H1 (cell line): Measurements from ENCODE around the gene ELMO2.

Experiments
- EP300 ChIP-seq, 2 experiments: IDR thresholded peaks; 1 replicate in 1 of 2; 2 replicates in 1 of 2; pipeline ENCODE4 v1.6.1; 2011 to 2012; ENCODE audit warnings: low read depth in 2 of 2, low read length in 2 of 2, mild to moderate bottlenecking in 2 of 2, borderline replicate concordance in 1 of 2, inconsistent platforms in 1 of 2, moderate library complexity in 1 of 2
- GTF2F1 ChIP-seq: IDR thresholded peaks from 2 replicates; pipeline ENCODE4 v1.6.1; 2012; ENCODE audit warnings: low read depth, low read length, improper control_type of control experiment, borderline replicate concordance
- RXRA ChIP-seq: IDR thresholded peaks from 2 replicates; pipeline ENCODE4 v1.6.1; 2011; ENCODE audit warnings: low read depth, mild to moderate bottlenecking, low read length, moderate library complexity; ENCODE audit not compliant: insufficient read depth
- TF ChIP-seq, protein P1 (sequence below), 3 experiments: IDR thresholded peaks; 1 replicate in 2 of 3; 2 replicates in 1 of 3; pipeline versions ENCODE4 v1.5.1 to v1.6.1; 2011; ENCODE audit warnings: low read length in 3 of 3, mild to moderate bottlenecking in 3 of 3, inconsistent platforms in 2 of 3, low read depth in 1 of 3, moderate library complexity in 1 of 3; ENCODE audit not compliant: insufficient read depth in 1 of 3; ENCODE audit errors: control extremely low read depth in 1 of 3

DNA sequence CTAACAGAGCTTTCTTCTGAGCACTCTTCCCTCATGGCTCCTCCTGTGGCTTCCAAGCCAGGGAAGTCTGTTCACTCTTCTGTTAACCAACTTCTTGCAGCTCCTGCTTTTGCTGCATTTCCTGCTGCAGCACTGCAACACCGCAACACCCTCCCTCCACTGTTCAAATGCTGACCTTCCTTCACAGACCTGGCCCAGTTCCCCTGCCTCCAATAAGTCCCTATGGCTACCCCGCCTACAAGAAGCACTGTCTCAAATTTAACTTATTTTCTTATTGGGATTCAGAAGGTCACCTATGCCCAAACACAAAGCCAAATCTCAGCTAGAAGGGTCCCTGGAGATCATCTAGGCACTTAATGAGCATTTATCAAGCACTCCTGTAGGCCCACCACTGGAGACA, 44.6 kb downstream of the ELMO2 start:
- TF ChIP-seq RXRA: no peak
- TF ChIP-seq EP300 (IDR thresholded peaks at IDR 0.05; ENCODE audit: borderline replicate concordance in 1 of 2, low read depth in 2 of 2, low read length in 2 of 2): no peak
- TF ChIP-seq, protein P1, sequence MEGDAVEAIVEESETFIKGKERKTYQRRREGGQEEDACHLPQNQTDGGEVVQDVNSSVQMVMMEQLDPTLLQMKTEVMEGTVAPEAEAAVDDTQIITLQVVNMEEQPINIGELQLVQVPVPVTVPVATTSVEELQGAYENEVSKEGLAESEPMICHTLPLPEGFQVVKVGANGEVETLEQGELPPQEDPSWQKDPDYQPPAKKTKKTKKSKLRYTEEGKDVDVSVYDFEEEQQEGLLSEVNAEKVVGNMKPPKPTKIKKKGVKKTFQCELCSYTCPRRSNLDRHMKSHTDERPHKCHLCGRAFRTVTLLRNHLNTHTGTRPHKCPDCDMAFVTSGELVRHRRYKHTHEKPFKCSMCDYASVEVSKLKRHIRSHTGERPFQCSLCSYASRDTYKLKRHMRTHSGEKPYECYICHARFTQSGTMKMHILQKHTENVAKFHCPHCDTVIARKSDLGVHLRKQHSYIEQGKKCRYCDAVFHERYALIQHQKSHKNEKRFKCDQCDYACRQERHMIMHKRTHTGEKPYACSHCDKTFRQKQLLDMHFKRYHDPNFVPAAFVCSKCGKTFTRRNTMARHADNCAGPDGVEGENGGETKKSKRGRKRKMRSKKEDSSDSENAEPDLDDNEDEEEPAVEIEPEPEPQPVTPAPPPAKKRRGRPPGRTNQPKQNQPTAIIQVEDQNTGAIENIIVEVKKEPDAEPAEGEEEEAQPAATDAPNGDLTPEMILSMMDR (IDR thresholded peaks at IDR 0.05; ENCODE audit: control extremely low read depth in 1 of 3, insufficient read depth in 1 of 3, low read depth in 1 of 3, low read length in 3 of 3): no peak
- no peak for TF ChIP-seq GTF2F1
